Activated CD8-positive, alpha-beta memory T cell treated with anti-CD3 and anti-CD28 coated beads, Interleukin-2, amount 50 U/mL, for 48 hours (primary cell): ENCODE data around the gene MYOZ3.

Experiments used
- DNase-seq: peaks from one replicate; pipeline ENCODE4 v3.0.0-alpha.2; 2020

The MYOZ3 gene

DNA sequence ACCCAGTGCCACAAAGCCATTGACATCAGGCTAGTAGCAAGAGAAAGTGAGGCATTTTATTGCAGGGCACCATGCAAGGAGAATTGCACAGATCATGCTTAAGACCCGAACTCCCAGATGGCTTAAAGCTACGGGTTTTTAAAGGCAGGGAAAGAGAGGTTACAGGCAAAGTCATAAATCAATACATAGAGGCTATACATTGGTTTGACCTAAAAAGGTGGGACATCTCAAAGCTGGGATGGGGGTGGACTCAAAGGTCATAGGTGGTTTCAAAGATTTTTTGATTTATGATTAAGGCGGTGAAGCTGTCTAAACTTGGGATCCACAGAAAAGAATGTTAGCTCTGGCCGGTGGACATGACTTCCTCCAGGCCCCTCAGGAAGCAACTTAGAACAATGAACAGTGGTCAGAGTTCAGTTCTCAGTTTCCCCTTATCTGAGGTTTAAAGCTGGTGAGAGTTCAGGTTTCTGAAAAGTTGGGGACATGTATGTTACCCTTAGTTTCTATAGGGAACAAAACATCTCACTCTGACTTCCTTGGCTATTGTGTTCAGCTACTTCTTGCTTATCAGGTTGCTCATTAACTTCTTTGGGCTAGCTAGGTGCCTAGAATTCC lies 45.8 kb downstream of the MYOZ3 start:
- DNase-seq, result no peak

DNA sequence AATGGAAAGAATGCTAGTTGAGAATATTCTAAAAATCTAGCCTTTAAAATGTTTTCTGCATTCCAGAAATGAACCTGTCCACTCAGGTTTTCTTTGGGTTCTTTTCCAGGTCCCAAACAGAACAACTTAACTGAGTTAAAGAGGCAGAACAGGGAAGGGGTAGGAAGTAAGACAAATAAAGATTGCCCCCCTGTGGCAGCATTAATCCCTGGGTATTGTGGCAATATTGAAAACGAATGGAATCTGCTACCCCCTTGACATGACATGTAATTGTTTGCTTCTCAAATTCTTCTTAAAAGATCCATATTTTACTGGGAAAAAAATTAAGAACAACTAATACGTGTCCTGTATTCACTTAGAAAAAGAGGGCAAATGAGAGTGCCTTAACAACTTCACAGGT lies 49.1 kb downstream of the MYOZ3 start:
- no peak for DNase-seq

DNA sequence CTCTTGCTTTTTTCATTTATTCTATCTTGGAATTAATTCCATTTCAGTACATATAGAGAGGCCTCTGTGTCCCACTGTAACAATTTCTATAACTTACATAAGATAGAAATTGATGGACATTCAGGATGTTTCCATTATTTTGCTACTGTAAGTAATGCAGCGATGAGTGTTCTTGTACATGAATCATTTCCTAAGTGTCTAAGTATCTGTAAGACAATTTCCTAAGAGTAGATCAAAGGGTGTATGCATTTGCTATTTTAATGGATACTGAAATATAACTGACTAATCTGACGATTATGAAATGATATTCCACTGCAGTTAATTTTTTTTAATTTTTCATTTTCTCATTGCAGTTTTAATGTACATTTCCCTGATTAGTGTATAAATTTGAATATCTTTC lies 62.8 kb downstream of the MYOZ3 start:
- no peak for DNase-seq
